Lower leg skin (tissue), 3 donors: ENCODE data around the gene MTTP.

ENCODE experiments used
- POLR2A ChIP-seq, 2 donors: fragments of 450-650 bp; IDR thresholded peaks; one replicate each; pipeline ENCODE4 v1.6.1; 2016 to 2017; ENCODE audit warnings: antibody characterized with exemption in 2 of 2, mild to moderate bottlenecking in 1 of 2, moderate library complexity in 1 of 2
- TF ChIP-seq, protein P1 (sequence below), 3 donors: fragments of 450-650 bp; IDR thresholded peaks; one replicate each; pipeline ENCODE4 v1.5.1; 2016; ENCODE audit warnings: antibody characterized with exemption in 3 of 3, mild to moderate bottlenecking in 3 of 3, moderate library complexity in 2 of 3

DNA sequence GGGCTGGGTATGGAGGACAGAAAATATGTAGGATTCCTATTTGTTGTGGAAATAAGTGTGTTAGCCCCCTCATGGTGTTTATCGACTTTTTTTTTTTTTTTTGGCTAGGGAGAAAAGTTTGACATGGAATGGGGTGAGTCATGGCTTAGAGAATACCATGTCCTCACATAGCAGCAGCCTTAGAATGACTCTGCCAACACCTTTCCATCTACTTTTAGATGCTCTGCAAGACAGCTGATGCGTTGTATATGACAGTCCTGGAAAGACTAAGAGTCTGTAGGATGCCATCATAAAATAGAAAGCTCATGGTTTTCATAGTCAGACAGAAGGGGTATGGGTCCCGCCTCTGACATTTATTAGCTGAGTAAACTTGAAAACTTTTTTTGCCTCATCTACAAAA, 37.7 kb downstream of the MTTP start:
- TF ChIP-seq, protein P1, sequence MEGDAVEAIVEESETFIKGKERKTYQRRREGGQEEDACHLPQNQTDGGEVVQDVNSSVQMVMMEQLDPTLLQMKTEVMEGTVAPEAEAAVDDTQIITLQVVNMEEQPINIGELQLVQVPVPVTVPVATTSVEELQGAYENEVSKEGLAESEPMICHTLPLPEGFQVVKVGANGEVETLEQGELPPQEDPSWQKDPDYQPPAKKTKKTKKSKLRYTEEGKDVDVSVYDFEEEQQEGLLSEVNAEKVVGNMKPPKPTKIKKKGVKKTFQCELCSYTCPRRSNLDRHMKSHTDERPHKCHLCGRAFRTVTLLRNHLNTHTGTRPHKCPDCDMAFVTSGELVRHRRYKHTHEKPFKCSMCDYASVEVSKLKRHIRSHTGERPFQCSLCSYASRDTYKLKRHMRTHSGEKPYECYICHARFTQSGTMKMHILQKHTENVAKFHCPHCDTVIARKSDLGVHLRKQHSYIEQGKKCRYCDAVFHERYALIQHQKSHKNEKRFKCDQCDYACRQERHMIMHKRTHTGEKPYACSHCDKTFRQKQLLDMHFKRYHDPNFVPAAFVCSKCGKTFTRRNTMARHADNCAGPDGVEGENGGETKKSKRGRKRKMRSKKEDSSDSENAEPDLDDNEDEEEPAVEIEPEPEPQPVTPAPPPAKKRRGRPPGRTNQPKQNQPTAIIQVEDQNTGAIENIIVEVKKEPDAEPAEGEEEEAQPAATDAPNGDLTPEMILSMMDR (IDR thresholded peaks at IDR 0.05): no peak
- no peak for TF ChIP-seq POLR2A (IDR thresholded peaks at IDR 0.05)
